HG03469 (cell line): Measurements from ENCODE around the gene ATP1A2.

Experiments
- ATAC-seq: cut with Tn5 transposase; IDR thresholded peaks from one replicate; pipeline ENCODE4 v1.9.1; 2021; ENCODE audit warnings: mild to moderate bottlenecking, moderate library complexity, moderate number of reproducible peaks; ENCODE audit not compliant: unreplicated experiment

Gene ATP1A2

DNA sequence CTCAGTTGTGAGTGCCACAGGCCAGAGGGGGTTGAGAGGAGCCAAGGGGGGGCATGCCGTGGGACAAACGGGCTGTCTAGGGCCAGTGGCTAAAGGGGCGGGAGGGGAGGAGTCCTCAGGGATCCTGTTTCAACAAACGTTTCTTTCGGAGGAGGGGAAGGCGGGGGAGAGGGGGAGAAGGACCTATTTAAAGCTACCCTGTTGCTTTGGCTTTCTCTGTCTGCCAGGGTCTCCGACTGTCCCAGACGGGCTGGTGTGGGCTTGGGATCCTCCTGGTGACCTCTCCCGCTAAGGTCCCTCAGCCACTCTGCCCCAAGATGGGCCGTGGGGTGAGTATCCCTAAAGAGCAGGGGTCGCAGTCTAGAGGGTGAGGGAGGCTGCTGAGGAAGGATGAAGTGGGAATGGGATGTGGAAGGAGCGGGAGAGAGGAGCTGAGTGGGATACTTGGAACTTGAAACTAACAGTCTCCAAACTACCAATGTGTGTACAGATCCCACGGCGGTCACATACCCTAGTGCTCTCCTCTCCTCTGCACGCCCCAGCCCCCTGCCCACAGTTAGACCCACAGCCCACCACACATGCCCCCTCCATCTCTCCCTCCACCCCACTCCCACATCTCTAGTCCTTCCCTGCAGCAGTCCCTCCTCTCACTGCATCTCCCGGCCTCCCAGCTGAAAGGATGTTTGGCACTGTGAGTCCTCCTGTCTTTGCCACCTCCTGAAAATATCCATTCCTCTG lies at the start of gene ATP1A2:
Gene ATP1A2 (plus strand): TSS at position 215 of the 738 bp plus-strand sequence. CDS start 103 bp downstream, at position 318.
- ATAC-seq = no peak

DNA sequence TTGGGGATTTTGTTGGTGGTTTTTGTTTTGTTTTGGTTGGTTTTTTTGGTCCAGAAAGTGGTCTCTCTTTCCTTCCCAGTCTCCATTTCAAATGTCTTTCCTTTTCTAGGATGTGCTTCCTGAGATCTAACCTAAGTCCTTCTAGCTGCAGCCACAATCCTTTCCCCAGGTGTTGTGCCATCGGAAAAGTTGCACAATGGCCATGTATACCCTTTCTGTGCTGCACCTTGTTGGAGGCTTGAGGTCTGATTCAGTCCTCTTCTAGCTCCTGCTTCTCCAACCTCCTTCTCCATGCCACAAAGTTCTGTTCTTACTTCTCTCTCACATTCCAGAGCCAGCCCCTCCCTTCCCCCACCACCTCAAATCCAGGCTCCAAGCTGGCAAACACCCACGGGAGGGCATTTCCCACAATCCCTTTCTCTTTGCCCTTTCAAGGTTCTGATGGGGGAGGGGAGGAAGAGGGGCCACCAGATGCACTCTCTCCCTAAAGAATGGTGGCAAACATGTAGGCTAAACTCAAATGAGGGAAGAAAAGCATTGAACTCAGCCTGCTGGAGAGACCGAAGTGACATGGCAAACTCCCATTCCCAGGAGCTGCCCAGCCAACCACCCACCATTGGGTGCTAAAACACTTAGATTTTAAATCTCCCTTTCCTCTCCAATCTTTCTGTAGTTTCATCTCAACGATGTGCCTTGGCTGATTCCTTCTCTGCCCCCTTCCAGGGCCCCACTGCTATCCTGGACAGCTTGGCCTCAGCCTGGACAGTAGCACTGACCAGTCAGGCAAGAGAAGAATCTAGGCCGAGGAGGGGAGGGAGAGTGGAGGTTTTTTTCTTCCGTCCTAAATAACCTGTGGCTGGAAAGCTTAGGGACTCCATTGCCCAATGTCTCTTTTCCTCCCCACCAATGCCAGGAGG lies 48.5 kb upstream of the ATP1A2 start:
- ATAC-seq = no peak

DNA sequence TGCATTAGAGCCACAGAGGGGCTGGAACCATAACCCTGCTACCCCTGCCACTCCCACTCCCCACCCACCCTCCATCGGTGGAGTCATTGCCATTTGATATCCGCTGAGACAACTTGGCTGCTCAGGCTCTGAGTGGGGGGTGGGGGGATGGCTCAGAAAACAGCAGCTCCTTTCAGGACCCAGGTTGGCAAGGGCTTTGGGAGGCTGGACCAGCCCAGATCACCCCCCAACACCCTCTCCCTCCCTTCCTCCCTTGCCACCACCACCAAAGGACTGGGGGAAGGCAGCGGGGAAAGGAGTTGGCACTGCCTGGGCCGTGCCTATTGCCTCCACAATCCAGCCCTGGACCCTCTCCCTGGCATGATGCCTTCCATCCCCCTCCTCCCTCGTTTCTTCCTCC lies 47.3 kb upstream of the ATP1A2 start:
- no peak for ATAC-seq

- no peak for ATAC-seq
Observed at GRCh38 chr1:160069460-160070231, 45.9 kb upstream of the ATP1A2 start, which contains the start of gene KCNJ10. Gene KCNJ10, minus strand, starts transcription at chr1:160070160. Its CDS starts 27,628 bp downstream, at chr1:160042532.

- no peak for ATAC-seq
Observed at GRCh38 chr1:160070243-160071163, 45.1 kb upstream of the ATP1A2 start.

DNA sequence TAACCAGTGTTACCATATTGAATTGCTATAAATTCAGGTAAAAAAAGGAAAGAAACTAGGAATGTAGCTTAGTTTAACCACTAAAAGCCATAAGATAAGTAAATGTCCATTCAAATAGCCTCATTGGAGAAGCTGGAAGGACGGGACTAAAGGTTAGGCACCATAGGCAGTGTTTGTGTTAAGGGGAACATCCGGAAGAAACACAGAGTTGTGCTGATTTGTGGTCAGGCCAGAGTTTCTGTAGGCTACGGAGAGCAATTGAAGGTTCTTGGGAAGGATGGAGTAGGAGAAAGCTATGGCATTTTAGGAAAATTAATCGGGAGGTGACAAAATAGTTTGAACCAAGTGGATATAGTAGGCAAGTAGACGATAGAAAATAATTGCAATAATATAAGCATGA lies 44.3 kb upstream of the ATP1A2 start:
- no peak for ATAC-seq

GRCh38 chr1:160074865-160075264 lies 40.7 kb upstream of the ATP1A2 start:
- ATAC-seq = no peak

DNA sequence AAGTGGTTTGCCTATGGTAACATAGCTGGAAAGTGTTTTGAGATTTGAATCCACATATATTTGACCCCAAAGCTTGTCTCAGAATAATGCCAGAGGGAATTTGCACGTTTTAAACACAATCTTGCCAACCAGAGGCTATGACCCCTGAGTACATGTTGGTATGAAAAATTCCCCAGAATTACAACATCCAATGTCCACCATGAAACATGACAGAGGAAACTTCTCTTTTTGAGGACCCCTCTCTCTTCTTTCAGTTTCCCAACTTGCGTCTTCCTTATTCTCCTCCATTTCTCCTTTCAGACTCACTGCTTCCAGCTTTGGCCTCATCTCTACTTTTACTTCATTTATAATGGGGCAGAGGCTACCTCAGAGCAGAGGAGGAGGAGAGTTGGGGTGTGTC lies 39.7 kb upstream of the ATP1A2 start:
- no peak for ATAC-seq

DNA sequence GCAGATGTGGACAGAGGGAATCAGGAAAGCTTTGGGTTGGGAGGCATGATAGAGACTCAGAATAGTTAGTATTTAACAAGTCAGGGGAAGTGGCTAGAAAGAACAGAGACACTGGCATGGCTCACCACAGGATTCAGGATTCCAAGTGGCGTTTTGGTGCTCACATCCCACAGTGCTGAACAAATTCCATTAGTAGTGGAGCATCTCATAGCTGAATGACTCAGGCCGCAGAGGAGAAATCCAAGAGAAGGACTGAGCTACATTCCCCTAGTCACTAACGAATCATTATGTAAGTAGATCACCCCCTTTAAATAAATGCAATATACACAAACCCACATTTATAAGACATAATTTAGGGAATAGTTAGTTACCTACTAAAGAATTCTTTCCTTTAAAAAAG lies 39.3 kb upstream of the ATP1A2 start:
- no peak for ATAC-seq

GRCh38 chr1:160077486-160077885 lies 38.1 kb upstream of the ATP1A2 start:
- no peak for ATAC-seq

DNA sequence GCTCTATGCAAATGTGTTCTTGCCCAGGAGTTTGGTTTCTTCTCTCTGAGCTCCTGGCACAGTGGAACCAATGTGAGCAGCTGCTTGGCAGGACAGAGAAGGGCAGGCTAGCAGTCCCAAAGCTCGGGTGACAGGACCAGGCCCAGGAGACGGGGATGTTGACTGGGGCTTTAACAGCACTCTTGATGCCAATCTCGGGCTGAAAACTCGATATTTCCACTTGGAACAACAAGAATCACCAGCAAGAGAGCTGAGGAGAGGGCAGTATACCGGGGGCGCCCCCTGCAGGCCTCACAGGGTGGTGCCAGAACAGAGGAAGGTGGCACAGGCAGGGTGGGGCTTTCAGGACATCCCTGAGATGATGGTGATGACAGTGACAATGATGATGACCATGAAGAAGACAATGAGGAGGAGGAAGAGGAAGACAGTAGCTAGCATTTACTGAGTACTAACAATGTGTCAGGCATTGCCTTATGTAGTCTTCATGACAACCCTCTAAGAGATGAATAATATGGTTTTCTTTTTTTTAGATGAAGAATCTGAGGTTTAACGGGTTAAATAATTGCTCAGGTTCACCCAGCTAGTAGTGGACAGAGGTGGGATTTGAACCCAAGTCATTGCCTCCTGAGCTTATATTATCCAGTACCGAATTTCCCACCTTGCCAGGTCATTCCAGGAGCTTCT lies 36.9 kb upstream of the ATP1A2 start:
- ATAC-seq = peak; percentile 52

- no peak for ATAC-seq
Observed at GRCh38 chr1:160079448-160079847, 36.1 kb upstream of the ATP1A2 start.

DNA sequence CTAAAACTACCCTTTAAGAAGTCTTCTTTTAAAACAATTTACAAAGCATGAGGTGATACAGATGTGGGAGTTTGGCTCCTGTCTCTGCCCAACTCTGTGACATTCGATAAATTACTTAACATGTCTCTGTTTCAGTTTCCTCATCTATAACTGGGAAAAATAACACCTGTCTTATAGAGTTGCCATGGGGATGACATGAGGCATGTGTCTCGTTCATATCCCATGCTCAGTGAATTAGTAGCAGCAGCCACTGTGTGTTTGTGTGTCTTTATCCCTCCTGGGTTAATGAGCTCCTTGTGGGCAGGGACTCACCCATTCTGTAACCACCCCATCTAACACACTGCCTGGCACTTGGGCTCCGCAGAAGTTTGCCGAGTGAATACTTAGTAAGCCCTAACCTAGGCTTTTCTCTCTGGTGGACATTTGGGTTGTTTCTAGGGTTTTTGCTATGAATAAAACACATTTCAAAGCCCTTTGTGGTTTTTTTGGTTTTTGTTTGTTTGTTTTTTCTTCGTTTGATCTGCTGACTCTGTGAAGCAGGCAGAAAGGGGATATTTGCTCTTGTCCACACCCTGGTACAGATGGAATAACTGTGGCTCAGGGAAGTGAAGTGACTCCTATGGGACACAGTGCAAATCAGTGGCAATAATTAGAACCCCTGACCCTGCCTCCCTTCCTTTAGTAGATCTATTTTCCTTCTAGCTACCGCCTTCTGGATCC lies 35.0 kb upstream of the ATP1A2 start:
- ATAC-seq = no peak

GRCh38 chr1:160081261-160081936 lies 34.2 kb upstream of the ATP1A2 start, which contains the start of gene KCNJ9:
Gene KCNJ9, plus strand, starts transcription at chr1:160081538. Its CDS starts 2,493 bp downstream, at chr1:160084031.
- no peak for ATAC-seq

- ATAC-seq = no peak
Observed at GRCh38 chr1:160082487-160082886, 33.1 kb upstream of the ATP1A2 start.

DNA sequence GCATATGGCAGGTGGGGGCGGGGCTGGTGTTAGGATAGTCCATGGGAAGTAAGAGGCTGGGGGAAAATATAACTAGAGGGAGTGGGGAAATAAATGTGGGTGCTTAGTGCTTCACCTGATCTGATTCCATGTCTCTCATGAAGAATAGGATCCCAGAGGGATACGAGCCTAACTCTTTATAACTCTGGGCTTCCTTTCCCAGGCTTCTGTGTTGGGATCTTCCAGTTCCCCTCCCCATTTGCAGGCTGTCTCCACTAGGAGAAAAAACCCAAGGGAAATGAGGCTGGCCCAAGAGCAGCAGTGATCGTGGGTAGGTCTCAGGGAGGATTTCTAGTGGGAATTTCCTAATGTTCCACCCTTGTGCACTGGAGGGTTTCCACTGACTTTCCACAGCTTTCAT lies 32.6 kb upstream of the ATP1A2 start:
- ATAC-seq = no peak

GRCh38 chr1:160083968-160084770 lies 31.4 kb upstream of the ATP1A2 start:
- no peak for ATAC-seq
